NCI-H524 treated with DMSO at 0.1 percent for 48 hours (cell line): ENCODE data around the gene PSMA1.
A peak's percentile ranks its signal among the peaks of the same experiment; 100 is the strongest.

ENCODE experiments used
- DNase-seq: peaks from one replicate; lab custom pipeline; 2025; lab: John Stamatoyannopoulos, UW

PSMA1 gene

GRCh38 chr11:14529951-14530350 is 9.8 kb upstream of the PSMA1 start:
- DNase-seq: no peak

GRCh38 chr11:14529321-14529720 is 9.1 kb upstream of the PSMA1 start:
- DNase-seq: no peak

GRCh38 chr11:14522801-14523200 is 2.6 kb upstream of the PSMA1 start:
- DNase-seq: no peak

- no peak for DNase-seq
Measured at GRCh38 chr11:14522245-14522644, 2.1 kb upstream of the PSMA1 start.

- peak; percentile 39 for DNase-seq
Measured at GRCh38 chr11:14520747-14521151, 563 bp upstream of the PSMA1 start.

GRCh38 chr11:14519597-14519916 is 629 bp downstream of the PSMA1 start:
- DNase-seq: no peak

GRCh38 chr11:14518820-14519219 is 1.4 kb downstream of the PSMA1 start:
- no peak for DNase-seq

GRCh38 chr11:14513800-14514199 is 6.4 kb downstream of the PSMA1 start:
- no peak for DNase-seq

GRCh38 chr11:14506532-14506931 is 13.7 kb downstream of the PSMA1 start:
- DNase-seq: no peak

- DNase-seq: no peak
Measured at GRCh38 chr11:14503023-14503422, 17.2 kb downstream of the PSMA1 start.

GRCh38 chr11:14502039-14502438 is 18.1 kb downstream of the PSMA1 start:
- no peak for DNase-seq

GRCh38 chr11:14500181-14500651 is 20.0 kb downstream of the PSMA1 start:
- DNase-seq: no peak

GRCh38 chr11:14499560-14500180 is 20.5 kb downstream of the PSMA1 start, which contains the start of gene COPB1:
COPB1 (minus strand) TSS chr11:14499811; CDS start chr11:14498928, 883 bp downstream.
- DNase-seq: peak; percentile 40

GRCh38 chr11:14499178-14499559 is 21.0 kb downstream of the PSMA1 start:
- no peak for DNase-seq

GRCh38 chr11:14480716-14481115 is 39.5 kb downstream of the PSMA1 start:
- DNase-seq: no peak

- no peak for DNase-seq
Measured at GRCh38 chr11:14471127-14471526, 49.1 kb downstream of the PSMA1 start.

GRCh38 chr11:14463623-14464022 is 56.6 kb downstream of the PSMA1 start:
- no peak for DNase-seq

- no peak for DNase-seq
Measured at GRCh38 chr11:14460147-14460546, 60.0 kb downstream of the PSMA1 start.

- no peak for DNase-seq
Measured at GRCh38 chr11:14458377-14458776, 61.8 kb downstream of the PSMA1 start.

- no peak for DNase-seq
Measured at GRCh38 chr11:14455648-14456430, 64.3 kb downstream of the PSMA1 start.
